Fibroblast of skin of right quadriceps (primary cell): ENCODE data around the gene QSOX2.
A peak's percentile ranks its signal among the peaks of the same experiment; 100 is the strongest.

Experiments
- DNase-seq: peaks from one replicate; pipeline ENCODE4 v3.0.0-alpha.2; 2013

Gene QSOX2, protein sequence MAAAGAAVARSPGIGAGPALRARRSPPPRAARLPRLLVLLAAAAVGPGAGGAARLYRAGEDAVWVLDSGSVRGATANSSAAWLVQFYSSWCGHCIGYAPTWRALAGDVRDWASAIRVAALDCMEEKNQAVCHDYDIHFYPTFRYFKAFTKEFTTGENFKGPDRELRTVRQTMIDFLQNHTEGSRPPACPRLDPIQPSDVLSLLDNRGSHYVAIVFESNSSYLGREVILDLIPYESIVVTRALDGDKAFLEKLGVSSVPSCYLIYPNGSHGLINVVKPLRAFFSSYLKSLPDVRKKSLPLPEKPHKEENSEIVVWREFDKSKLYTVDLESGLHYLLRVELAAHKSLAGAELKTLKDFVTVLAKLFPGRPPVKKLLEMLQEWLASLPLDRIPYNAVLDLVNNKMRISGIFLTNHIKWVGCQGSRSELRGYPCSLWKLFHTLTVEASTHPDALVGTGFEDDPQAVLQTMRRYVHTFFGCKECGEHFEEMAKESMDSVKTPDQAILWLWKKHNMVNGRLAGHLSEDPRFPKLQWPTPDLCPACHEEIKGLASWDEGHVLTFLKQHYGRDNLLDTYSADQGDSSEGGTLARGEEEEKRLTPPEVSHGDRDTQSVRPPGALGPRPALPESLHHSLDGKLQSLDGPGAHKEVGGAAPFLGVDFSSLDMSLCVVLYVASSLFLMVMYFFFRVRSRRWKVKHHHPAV

GRCh38 chr9:136245219-136246150 is at the start of gene QSOX2:
QSOX2 (minus strand) TSS chr9:136245812; CDS start chr9:136245803, 9 bp downstream.
- peak; percentile 75 for DNase-seq

DNA sequence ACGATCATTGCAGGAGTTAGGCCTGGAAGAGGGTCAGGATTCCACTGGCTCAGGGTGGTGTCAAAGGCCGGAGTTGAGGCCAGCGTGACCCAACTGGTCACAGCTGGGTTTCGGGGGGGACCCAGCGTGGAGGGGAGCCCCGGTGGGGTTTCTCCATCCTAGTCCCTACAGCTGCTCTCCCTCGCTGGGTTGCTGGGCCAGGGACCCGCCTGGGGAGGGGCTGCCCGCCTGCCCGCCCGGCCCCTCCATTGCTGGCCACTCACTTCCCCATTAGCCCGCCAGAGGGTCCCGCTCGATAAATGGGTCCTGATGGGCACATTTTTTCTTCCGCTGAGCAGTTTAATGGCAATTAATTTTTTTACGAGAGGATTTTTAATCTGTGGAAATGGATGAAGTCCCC is 49.4 kb upstream of the QSOX2 start:
- DNase-seq: no peak

GRCh38 chr9:136294437-136294836 is 48.8 kb upstream of the QSOX2 start:
- no peak for DNase-seq

DNA sequence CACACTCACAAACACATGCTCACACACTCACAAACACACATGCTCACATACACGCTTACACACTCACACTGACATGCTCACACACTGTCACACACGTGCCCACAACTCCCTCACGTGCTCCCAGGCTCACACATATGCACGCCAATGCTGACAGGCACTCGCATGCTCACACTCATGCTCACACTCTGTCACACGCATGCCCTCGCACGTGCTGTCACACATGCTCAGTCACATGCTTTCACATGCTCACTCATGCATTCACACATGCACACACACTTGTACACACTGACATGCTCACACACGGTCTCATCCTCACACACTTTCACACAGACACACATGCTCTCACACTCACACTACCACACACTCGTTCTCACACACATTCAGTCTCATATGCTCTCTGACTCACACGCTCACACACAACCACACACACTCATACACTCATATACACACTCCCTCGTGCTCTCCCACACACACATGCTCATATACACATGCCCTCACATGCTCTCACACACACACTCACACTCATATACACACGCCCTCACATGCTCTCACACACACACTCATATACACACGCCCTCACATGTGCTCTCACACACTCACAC is 48.0 kb upstream of the QSOX2 start:
- no peak for DNase-seq

DNA sequence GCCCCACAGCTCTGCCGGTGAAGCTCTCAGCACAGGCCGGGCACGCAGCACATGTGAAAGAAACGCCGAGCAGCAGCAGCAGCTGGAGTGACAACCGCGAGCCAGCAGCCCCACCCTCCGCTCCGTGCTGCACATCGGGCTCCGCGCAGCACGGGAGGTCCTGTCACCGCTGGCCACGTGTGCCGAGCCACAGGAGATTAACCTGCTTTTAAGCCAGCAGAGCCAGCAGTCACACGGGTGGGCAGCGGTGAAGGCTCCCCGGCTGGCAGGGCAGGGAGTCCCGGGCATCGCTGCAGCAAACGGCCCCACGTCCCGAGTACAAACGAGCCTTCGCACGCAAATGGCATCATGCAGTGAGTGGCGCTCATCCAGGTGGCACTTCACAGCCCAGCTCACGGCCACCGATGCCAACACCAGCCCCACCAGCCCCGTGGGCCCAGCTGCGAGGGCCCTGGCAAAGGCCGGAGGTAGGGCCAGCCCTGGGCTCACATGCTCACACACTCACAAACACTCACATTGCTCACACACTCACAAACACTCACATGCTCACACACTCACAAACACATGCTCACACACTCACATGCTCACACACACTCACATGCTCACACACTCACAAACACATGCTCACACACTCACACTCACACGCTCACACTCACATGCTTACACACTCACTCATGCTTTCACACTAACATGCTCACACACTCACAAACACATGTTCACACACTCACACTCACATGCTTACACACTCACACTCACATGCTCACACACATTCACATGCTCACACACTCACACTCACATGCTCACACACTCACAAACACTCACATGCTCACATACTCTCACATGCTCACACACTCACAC is 47.2 kb upstream of the QSOX2 start:
- DNase-seq: no peak

DNA sequence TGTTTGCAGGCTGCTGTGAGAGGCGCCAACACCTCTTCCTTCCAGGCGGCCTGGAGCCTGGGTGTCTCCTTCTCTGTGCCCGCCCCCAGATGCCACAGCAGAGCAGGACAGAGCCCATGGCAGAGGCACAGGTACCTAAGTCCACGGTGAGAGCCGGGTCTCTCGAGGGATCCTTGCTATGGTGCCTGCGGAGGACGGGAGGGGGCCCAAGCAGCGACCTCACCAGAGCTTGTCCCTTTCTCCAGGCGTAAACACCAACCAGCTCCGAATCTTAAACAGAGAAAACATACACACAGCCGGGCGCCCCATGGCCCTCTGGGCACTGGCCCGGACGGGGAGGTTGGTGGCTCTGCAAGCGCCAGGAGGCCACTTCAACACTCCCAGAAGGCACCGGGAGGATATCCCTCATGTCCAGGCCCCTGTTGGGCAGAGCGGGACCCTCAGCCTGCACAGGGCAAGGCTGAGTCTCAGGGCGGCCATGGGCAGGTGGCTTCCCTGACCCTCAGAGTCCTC is 46.5 kb upstream of the QSOX2 start:
- no peak for DNase-seq

DNA sequence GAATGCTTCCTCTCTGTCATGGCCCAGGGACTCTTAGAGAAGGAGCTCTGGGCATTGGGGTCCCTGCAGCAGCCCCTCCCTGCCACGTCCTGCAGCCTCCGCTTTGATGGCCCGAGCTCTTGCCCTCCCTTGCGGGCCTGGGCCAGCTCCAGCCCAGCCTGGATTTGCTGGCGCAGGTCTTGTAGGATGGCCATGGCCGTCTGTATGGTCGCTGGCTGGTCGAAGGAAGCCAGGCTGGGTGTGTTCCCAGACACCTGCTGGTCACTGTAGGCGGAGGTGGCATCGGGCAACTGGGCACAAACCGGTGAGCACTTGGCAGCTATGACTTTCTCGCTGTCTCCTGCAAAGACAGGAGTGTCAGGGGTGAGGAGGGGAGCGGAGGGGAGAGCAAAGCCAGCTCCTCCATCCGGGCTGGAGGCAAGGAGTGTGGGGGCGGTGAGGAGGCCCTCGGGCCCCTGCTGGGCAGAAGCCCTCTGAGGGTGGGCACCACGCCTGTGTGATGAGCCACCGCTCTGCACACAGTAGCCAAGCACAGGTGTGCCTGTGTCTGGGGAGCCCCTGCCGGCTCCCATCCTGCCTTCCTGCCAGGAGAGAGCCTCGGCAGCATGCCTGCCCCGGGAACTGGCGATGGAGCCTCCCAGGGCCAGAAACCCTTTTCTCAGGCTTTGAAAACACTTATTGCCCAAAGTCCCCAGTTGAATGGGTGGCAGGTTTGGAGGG is 45.9 kb upstream of the QSOX2 start:
- DNase-seq: no peak

DNA sequence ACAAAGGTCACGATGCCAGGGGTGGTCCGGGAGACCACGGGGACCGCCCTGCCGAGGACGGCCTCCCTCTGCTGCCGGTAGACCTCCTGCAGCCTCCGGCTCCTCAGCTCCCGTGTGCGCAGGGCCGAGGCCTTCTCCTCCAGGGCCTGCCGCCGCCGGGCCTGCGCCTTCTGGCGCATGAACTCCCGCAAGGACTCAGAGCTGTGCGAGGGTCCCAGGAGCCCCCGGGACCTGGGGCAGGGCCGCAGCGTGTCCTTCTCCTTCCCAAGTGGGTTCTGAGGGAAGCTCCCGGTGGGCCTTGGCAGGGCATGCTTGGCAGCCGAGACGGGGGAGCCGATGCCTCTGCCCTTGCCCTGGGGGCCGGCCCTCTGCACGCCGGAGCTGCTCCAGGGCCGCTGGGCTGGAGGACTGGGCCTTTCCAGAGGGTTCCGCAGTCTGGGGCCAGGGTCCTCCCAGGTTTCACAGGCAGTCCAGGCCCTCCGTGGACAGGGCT is 44.9 kb upstream of the QSOX2 start:
- no peak for DNase-seq

GRCh38 chr9:136289651-136290507 is 44.3 kb upstream of the QSOX2 start:
- no peak for DNase-seq

DNA sequence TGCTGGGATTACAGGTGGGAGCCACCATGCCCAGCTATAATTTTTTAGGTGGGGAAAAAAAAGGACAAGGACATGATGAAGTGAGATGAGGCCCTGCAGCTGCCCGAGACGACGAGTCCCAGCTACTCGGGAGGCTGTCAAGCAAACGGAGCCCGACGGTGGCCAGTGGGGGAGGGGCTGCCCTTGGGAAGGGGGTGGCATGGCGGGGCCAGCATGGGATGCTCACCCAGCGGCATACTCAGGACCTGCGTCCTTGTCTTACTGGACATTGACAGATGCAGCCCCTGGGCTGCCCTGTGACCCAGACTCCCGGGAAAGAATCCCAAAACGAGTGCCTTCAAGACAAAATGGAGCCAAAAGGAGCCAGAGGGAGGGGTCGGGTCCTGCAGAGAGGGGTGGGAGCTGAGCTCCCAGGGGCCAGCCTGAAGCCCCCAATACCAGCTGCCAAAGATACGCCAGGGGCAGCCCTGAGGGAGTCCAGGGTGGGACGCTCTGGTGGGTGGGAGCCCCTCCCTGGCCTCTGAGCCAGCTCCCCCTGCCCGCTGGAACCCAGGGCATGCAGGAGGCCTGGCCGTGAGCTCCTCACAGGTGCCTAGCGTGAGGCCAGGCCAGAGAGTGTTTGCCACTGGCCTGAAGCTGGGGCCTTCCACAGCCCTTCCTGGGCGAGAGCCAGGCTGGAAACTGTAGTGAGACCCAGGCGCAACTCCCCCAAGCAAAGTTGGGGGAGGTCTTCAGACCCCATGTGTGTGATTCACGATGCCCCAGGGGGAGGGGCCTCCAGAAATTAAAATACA is 42.5 kb upstream of the QSOX2 start:
- no peak for DNase-seq

DNA sequence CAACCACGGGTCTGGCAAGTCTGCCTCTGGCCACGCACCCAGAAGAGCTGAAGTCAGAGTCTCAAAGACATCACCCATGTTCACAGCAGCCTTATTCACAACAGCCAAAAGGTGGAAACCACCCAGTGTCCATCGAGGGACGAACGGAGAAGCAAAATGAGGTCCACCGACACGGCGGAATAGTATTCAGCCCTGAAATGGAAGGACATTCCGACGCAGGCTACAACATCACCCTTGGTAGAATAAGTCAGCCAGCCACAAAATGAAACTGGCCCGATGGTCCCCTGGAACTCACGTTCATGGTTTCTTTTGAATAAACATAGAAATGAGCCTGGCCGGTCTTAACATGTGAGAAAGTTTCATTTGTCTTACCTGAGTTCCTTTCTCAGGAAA is 41.4 kb upstream of the QSOX2 start:
- no peak for DNase-seq

GRCh38 chr9:136286359-136286986 is 40.9 kb upstream of the QSOX2 start:
- no peak for DNase-seq

DNA sequence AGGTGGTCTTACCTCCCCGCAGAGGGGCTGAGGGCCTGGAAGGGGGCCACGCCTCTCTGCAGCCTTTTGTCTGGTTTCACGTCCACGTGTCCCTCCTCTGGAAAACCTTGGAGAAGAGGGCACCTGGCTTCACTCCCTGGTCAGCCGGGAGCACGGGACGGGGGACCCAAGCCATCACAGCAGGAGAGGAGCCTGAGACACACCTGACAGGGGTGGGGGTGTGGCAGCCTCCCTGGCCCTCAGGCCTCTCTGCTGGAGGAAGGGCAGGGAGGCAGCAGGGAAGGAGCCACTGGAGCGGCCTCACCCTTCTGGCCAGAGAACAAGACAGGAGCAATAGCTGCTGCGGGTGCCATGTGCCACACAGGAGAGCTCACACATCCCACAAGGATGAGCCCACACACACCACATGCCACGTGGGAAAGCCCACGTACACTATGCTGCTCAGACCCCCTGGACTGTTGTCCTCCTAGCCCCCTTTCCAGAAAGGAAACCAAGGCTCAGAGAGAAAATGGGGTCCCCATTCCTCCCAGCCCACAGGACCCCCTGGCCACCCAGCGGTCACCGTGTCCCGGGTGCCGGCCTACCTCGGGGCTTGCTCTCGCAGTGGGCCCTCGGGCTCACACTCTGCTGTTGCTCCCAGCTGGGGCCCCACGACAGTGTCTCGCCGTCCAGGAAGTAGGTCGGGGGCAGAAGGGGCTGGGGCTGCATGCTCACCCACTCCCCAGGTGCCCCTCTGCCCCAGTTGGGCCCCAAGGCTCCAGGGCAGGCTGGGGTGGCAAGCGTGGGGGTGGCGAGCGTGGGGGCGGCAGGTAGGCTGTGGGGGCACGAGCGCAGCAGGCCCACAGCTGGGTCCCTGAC is 40.1 kb upstream of the QSOX2 start:
- no peak for DNase-seq

DNA sequence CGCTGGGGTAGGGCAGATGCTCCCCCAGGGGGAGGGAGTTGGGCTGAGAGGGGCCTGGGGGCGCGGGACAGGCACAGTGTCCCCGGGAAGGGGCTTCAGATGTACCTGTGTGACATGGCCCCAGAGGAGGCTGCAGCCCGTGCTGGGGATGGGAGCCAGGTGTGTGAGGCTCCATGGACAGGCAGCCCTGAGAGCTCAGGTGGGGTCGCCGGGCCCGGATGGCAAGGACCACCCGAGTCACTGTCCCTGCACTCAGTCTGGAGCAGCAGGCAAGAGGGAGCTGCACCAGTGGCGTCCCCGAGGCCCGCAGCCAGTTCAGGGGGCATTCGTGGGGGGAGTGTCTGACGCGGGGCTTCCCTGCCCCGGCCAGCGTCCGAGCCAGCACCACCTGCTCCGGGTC is 39.3 kb upstream of the QSOX2 start:
- no peak for DNase-seq

DNA sequence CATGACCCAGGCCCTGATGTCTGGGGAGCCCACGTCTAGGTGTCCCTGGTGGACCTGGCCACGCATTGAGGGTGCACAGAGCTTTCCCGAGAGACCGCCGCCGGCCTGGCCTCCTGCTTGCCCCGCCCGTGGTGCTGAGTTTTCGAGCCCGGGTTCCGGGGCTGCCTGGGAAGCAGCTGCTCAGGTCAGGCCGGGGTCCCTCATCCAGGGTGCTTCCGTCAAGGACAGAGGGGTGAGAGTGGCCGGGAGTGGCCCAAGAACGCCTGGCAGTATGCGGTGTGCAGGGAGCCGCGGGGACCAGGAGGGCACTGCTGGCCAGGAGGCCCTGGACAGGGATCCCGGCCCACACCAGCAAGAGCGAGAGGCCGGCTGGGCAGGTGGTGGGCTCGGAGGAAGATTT is 38.7 kb upstream of the QSOX2 start:
- DNase-seq: no peak

DNA sequence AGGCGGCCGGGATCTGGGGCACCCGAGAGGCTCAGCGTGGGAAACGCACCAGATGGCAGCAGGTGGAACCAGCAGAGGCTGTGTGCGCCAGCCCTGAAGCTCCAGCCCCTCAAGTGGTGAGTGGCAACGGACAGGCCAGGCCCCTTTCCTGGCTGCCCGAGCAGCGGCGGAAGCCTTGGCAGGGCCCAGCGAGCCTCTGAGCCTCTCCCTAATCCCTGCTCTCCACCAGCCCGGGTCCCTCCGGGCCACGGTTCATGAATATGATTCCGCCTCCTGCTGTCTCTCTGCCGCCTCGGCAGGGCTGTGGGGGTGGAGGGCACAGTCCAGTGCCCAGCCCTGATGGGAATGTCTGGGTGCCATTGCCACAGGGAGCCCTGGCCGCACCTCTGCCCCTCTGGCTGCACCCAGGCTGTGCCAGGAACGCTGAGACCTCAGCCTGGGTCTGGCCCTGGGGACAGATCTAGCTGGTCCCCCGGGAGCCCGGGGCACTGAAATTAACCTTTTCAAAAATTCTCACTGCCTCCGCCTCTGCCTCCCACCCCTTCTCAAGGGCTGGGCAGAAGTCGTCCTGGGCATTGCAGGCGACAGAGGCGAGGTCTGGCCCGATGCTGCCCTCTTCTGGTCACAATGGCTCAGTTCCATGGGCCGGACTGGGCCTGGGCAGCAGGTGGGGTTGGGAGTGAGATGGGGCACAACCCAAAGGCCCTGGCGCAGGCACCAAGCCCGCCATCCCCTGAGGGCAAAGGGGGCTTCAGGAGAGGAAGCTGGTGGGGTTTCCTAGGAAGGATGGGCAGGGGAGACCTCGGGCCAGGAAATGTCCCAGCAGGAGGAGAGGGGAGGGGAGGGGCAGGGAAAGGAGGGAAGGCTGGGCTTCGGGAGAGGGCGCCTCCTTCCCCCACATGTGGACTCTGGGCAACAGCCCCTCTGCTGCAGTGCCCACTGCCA is 38.0 kb upstream of the QSOX2 start:
- DNase-seq: peak; percentile 51
